HG02763 (cell line): ENCODE data around the gene FBXO44.
A peak's percentile ranks its signal among the peaks of the same experiment; 100 is the strongest.

ENCODE experiments used
- ATAC-seq: cut with Tn5 transposase; IDR thresholded peaks from one replicate; pipeline ENCODE4 v1.9.1; 2021; ENCODE audit warnings: mild to moderate bottlenecking, moderate library complexity; ENCODE audit not compliant: unreplicated experiment

FBXO44 gene

DNA sequence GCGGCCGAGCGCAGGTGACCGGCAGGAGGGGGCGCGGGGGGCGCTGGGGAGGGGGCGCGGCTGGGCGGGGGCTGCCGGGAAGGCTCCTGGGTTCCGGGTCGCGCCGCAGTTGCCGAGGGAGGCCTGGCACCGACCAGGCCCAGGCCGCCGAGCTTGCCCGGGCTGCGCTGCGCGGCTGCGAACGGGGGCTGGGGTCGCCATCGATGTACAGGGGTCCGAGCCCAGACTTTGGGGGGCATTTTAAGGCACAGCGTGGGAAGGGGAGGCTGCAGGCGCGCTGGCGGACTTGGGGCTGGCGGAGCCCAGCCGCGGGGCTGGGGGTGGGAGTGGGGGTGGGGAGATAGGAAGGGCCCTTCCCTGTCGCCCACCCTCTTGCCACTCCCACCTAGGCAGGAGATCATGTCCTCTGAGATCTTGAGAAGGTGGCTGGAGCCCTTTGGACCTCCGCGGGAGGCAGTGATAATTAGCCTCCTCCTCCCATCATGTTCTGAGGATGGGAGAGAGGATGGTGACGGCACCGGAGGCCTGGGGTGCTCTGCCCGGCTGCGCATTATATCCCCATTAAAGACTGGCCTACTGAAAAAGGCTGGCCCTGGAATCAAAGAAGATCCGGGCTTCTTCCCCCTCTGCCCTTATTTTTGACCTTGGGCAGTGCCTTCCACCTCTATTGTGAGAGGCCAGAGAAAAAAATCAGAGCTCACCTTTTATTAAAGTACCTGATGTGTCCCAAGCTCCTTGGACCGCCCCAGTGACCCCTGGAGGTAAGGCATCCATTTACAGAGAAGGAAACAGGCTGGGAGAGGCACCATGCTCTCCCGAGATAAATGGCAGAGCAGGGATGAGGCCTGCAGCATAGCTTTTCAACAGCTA, 497 bp downstream of the FBXO44 start:
- ATAC-seq, result no peak

DNA sequence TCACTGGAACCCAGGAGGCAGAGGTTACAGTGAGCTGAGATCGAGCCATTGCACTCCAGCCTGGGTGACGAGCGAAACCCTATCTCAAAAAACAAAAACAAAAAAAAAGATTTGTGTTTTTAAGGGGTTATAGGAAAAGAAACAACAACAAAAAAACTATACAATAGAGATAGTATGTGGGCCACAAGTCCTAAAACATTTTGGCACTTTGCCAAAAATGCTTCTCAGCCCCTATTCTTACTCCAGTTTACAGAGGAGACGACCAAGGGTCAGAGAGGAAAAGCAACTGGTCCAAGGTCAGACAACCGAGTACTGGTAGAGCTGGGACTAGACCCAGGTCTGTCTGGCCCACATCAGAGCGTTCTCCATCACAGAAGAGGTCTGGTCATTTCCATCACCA, 3.0 kb downstream of the FBXO44 start:
- no peak for ATAC-seq

DNA sequence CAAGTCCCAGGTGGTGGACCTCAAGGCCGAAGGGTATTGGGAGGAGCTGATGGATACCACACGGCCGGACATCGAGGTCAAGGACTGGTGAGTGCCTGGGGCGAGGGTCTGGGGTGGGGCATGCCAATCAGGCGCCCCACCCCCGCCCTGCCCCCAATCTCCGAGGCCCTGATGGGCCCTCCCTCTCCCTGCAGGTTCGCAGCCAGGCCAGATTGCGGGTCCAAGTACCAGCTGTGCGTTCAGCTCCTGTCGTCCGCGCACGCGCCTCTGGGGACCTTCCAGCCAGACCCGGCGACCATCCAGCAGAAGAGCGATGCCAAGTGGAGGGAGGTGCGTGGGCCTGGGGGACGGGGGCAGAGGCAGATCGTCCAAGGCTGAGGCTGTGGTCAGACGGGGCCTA, 3.9 kb downstream of the FBXO44 start:
- no peak for ATAC-seq

DNA sequence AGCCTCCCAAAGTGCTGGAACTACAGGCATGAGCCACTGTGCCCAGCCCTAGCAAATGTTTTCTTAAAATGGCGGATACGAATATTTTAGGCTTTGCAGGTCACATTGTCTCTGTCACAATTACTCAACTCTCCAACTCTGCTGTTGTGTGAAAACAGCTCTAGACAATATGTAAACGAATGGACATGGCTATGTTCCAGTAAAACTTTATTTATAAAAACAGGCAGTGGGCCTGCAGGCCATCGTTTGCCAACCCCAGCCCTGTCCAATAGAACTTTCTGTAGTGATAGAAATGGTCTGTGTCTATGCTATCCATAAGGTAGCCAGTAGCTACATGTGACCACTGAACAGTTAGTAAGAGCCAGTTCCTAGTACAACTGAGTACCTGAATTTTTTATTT, 5.1 kb downstream of the FBXO44 start:
- ATAC-seq, result no peak

DNA sequence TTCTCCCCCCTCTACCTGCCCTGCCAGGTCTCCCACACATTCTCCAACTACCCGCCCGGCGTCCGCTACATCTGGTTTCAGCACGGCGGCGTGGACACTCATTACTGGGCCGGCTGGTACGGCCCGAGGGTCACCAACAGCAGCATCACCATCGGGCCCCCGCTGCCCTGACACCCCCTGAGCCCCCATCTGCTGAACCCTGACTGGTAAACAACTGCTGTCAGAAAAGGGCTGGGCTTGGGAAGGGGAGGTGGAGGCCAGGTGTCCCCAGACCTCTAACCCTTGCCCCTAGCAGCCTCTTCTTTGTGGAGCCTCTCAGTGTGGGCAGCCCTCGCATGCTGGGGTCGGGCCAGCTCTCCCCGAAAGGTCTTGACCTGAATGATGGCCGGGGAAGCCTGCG, 6.4 kb downstream of the FBXO44 start:
- ATAC-seq, result no peak

DNA sequence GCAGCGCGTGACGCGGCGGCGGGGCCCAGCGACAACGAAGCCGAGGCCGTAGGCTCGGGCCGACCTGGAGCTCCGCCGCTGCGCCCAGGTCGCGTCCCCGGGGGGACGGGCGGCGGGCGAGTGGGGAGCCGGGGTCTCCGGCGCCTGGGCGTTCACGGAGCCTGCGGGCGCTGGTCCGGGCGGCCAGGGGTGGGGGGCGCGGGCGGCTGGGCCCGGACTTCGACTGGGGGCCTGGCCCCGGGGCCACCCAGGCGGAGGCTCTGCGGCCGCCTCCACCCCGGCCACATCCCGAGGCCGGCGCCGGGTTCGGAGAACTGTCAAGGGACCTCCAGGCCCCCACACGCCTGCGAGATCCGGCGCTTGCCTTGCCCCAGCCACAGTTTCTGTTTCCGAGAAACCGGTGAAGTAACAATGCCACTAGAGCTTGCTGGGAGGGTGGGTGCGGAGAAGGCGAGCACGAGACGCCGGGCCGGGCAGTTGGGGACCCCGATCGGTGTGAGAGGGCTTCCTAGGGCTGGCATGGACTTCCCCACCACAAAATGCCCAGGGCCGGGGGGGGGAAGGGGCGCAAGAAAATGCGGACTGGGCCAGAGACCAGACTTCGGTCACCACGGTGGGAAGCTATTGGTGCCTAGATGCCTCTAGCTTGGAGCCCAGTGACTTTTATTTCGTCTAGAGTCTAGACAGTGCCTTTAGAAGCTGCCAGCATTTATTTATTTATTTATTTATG, 9.8 kb downstream of the FBXO44 start:
- peak; percentile 34 for ATAC-seq

DNA sequence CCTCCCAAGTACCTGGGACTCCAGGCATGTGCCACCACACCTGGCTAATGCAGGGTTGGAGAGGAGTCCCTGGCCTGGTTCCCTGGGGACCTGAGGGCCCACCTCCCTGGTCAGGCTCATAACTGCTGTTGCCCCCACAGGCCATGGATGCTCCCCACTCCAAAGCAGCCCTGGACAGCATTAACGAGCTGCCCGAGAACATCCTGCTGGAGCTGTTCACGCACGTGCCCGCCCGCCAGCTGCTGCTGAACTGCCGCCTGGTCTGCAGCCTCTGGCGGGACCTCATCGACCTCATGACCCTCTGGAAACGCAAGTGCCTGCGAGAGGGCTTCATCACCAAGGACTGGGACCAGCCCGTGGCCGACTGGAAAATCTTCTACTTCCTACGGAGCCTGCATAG, 13.8 kb downstream of the FBXO44 start:
- ATAC-seq, result no peak

DNA sequence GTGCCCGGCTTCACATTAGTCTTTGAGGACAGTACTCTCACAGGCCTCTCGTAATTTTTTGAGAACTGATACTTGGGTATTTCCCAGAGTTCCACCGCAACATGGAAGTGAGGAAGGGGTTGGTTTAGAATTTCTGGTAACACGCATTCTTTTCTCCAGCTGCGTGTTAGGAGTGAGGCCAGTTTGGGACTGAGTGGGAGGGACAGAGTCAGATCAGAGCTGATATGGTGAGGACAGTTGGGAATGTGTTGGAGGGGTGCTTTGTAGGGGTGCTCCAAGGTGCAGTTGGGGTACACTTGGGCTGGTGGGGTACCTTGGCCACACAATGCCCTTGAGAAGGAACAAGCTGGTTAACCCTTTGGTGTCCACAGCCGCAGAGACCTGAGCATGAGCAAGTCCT, 16.1 kb downstream of the FBXO44 start:
- ATAC-seq, result no peak

DNA sequence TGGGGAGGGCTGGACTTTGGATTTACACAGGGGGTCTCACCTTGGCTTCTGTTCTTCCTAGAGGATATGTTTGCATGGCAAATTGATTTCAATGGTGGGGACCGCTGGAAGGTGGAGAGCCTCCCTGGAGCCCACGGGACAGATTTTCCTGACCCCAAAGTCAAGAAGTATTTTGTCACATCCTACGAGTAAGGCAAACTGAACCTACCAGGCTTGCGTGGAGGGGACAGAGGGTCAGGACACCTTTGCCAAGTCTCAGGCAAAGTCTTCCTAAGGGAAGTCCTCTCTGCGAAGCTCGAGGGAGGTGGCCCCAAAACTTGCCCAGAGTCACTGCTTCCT, 16.5 kb downstream of the FBXO44 start:
- no peak for ATAC-seq

DNA sequence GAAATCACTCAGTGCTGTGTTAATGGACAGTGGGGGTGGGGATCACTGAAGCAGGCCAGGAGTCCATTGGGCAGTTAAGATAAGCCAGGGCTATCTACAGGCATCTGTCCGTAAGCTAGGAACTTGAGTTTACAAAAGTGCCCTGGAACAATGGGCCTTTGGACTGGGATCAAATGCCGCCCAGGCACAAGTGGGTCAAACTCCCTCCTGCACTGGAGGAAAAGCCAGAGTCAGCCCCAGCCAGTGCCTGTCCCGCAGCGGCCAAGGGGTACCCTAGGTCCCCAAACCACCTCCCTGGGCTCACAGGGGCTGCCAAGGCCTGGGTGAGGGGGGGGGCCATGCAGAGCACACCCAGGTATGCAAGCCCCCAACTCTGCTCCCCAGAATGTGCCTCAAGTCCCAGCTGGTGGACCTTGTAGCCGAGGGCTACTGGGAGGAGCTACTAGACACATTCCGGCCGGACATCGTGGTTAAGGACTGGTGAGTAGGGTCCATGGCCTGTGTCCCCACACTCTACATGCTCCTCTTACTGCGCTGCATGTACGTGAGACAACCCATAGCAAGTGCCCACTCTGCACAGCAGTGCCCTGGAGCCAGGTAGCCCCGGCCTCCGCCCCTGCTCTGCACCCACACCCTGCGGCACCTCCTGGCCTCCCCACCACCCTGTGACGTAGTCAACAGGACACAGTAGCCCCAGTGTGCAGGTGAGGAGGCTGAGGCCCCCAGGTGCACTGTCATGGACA, 17.0 kb downstream of the FBXO44 start:
- no peak for ATAC-seq

DNA sequence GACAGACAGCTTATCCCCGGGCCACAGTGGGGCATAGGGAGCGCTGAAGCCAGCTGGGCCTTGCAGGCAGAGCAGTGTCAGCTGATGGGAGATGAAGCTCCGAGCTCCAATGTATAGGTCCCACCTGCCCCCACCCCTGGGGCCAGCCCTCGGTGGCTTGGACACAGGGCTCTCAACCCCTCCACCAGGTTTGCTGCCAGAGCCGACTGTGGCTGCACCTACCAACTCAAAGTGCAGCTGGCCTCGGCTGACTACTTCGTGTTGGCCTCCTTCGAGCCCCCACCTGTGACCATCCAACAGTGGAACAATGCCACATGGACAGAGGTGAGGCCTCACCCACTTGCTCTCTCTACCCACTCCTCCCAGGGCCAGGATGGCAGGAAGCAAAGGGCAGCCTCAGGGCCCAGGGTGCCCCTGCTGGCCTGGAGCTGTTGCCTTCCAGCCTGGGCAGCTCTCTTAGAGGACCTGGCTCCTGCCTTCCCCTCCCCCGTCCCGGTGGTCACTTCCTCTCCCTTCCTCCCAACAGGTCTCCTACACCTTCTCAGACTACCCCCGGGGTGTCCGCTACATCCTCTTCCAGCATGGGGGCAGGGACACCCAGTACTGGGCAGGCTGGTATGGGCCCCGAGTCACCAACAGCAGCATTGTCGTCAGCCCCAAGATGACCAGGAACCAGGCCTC, 18.6 kb downstream of the FBXO44 start:
- no peak for ATAC-seq

DNA sequence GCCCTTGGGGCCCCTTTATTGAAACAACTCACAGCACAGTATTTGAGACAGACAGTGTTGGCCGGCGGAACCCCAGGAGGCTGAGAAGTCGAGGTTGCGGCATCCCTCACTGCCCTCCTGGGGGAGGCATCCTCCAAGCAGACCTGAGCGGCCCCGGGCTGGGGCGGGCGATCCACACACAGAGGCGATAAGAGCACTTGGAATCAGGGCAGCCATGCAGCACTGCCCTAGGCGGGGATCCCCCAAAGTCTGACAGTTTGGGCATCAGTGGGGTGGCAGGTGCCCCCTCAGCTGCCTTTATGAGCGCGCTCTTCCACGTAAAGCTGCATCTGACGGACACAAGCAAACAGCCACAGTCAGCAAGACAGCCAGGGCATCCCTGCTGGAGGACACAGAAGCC, 19.8 kb downstream of the FBXO44 start:
- no peak for ATAC-seq

DNA sequence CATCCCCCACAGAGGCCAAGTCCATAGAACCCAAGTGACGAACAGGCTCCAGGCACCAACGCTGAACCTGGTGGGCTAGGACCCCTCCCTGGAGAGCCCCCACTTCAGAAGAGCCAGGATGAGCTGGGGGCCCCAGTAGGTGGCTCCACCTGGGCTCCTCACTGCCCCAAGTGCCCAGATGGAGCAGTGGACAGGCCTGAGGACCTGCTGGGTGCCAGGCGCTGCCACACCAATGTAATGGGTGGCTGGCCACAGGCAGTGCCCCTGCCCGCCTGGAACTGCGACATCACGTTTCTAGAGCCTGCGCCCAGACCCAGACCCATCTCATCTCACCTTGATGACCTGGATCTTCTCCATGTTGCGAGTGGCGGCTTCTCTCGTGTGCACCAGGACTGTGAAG, 20.6 kb downstream of the FBXO44 start:
- ATAC-seq, result no peak

DNA sequence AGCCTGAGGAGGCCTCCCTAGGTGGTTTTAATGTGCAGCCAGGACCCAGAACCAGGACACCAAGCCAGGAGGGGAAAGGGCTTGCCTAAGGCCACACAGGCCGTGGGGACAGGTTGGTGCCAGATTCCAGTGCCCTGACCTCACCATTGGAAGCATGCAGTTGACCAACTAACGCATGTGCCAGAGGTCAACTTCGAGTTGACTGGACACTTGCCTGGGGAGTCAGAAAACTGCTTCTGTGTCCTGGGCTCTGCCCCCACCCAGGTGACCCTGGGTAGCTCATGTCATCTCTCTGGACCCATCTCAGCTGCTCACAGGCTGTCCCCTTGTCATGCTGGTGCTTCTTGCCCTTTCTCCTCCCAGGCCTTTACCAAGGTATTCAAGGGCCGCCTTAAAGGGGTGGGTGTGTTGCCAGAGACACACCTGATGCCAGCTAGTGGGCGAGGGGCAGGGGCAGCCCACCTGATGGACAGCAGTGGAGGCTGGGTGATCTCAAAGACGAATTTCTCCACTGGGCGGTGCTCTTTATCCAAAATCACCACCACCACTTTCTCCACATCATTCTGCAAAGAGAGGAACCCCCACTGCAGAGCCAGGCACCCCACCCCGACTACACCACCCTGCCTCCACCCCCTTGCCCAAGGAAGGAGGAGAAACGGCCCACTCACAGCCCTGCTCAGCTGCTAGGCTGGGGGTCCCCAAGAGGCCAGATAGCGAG, 21.9 kb downstream of the FBXO44 start:
- no peak for ATAC-seq

DNA sequence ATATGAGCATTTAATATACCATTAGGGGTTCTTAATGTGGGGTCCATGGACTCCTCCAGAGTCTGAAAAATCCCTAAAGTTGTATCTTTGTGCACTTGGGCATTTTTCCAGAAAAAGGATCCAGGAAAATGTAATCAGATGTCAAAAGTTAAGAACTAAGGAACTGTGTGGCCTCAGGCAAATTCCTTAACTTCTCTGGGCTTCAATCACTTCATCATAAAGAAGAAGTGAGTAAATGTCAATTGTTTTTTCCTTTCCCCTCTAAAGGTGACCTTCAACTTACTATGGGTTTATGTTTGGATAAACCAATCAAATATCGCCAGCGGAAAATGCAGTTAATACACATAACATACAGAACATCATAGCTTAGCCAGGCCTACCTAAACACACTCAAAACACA, 23.8 kb downstream of the FBXO44 start:
- ATAC-seq, result no peak

DNA sequence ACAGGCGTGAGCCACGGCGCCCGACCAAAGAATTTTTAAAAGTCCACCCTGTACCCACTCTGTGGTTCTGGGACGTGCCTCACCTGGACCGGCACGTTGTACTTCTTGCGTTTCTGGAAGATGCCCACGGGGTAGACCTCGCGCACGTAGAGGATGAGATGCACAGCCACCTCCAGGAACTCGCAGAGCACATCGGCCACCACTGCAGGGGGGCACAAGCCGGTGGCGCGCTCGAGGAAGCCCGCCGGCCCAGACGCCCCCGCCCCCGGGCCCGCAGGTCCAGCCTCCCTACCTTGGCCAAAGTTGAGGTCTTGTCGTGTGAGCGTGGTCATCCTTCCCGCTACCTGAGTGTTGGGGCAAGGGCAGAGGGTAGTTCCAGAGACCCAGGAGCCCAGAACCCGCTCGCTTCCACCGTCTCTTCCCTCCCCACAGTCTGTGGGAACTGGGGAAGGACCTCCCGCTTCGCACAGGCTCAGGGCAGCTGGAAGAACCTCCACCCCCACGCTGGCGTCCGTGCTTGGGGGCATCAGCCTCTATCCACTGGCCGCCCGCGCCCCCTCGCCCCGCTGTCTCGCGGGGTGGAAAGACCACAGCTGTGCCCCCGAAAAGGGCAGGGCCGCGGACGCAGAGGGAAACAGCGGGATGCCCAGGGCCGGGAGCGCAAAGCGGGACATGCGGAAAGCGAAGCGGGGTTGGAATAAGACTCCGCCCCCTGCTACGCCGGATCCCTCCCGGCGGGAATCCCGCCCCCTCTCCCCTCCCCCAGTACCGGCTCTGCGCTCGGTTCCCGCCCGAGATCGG, 25.8 kb downstream of the FBXO44 start:
- ATAC-seq, result peak; percentile 25

DNA sequence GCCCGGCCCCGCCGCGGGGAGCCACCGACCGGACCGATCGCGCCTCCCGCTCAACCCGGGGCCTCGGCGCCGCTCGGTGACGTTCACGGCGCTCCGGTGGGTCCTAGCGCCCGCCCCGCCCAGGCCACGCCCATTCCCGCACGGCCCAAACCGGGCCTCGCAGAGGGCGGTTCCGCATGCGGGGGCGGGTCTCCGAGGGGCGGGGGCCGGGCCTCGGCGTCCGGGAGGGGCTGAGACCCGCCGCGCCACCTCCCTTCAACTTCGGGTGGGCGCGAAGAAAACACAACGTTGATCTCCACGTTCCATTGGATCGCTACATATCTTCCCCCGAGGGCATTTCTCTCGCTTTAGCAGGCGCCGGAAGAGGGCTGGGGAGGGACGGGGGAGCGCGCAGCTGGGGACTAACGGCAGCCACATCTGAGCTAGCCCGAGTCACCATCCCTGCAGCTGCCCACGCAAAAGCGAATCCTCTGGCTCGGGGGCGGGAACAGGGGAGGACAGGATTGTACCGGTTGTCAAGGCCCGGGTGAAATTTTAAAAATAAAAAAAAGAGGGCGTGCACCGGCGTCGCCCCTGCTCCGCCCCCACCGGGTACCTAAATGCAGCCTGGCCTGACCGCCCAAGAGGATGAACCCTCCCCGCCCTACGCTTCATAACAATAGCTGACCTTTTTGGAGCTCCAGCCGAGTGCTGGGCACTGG, 26.5 kb downstream of the FBXO44 start, which contains the start of gene MAD2L2:
Gene MAD2L2 (minus strand): TSS at position 78 of the 701 bp plus-strand sequence. CDS start 547 bp downstream, outside the sequence.
- peak; percentile 78 for ATAC-seq

DNA sequence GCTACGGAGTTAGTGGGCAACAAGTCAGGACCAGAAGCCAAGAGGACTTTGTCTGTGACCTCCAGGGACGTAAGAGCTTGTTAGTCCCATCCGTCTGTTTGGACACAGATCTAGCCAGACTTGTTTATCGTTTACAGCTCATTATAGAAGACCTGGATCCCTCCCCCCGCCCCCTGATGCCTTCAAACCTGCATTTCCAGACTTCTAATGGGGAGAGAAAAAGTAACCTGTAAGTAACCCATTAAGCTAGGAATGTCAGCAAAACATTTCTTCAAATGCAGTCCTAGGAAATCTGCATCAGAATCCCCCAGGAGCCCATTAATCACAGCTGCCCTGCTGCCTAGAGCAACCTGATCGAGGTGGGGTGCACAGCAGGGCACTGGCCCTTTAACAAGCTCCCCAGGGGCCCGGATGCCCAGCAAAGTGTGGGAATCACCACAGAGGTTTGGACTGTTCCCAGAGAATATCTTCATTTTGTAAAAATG, 27.7 kb downstream of the FBXO44 start:
- ATAC-seq, result no peak

DNA sequence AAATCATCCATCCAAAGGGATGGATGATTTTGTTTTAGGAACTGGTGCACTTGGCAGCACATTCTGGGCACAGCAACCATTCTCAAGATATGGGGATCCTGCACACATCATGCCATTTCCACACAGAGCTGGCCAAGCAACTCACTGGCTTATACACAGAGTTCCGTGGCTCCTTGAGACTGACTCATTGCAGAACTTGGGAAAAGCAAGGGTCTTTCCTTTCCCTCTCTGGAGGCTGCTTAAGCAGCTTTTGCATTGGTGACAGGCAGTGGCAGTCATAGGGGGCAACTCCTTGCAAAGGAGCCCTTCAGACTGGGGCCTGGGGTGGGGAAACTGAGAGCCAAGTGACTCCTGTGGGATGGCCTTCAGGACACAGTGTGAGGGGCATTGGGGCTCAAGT, 28.1 kb downstream of the FBXO44 start:
- ATAC-seq, result no peak
